Stomach smooth muscle (tissue), 2 donors: Measurements from ENCODE around the gene ACTN4.

ENCODE experiments used
- H3K27ac ChIP-seq: one replicate; pipeline ENCODE4 v1.7.0; 2013; ENCODE audit warnings: mild to moderate bottlenecking, low read length, inconsistent platforms
- H3K27me3 ChIP-seq, 2 donors: one replicate each; pipeline ENCODE4 v1.7.0; 2013; ENCODE audit warnings: low read length in 2 of 2; ENCODE audit not compliant: insufficient read depth in 2 of 2, control insufficient read depth in 1 of 2
- H3K36me3 ChIP-seq, 2 donors: one replicate each; pipeline ENCODE4 v1.7.0; 2013; ENCODE audit warnings: low read length in 2 of 2; ENCODE audit not compliant: control insufficient read depth in 2 of 2, insufficient read depth in 2 of 2
- H3K4me1 ChIP-seq: one replicate; pipeline ENCODE4 v1.7.0; 2013; ENCODE audit warnings: low read length; ENCODE audit not compliant: control insufficient read depth, insufficient read depth
- H3K4me3 ChIP-seq, 2 donors: one replicate each; pipeline ENCODE4 v1.7.0; 2013; ENCODE audit warnings: low read length in 2 of 2
- H3K9ac ChIP-seq, 2 donors: one replicate each; pipeline ENCODE4 v1.7.0; 2013; ENCODE audit warnings: low read length in 2 of 2, mild to moderate bottlenecking in 1 of 2
- H3K9me3 ChIP-seq, 2 donors: one replicate each; pipeline ENCODE4 v1.7.0; 2013; ENCODE audit warnings: low read length in 2 of 2; ENCODE audit not compliant: control insufficient read depth in 2 of 2
- donor health status: healthy.
- donor health status: Pancreatic carcinoma.

Gene ACTN4

GRCh38 chr19:38778733-38779132 is 131.3 kb downstream of the ACTN4 start:
- H3K4me1 ChIP-seq, result no peaks in the 10 kb centered on the region
- H3K27ac ChIP-seq, result no peak overlapping the region

DNA sequence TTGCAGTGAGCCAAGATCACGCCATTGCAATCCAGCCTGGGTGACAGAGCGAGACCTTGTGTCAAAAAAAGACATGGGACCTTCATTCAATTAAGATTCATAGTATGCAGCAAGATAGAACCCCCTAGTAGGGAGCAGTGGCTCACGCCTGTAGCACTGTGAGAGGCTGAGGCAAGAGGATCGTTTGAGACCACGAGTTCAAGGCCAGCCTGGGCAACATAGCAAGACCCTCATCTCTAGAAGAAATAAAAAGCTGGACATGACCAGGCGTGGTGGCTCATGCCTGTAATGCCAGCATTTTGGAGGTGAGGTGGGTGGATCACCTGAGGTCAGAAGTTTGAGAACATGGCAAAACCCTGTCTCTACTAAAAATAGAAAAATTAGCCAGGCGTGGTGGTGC is 133.0 kb downstream of the ACTN4 start:
- Histone ChIP-seq H3K9me3 (no peaks in the 10 kb centered on the region), H3K4me1 (no peaks in the 10 kb centered on the region), H3K4me3 (no peak overlapping the region), H3K27ac (no peak overlapping the region), H3K9ac (no peak overlapping the region), H3K27me3 (peaks cover 0 to 4% of the 10 kb centered on the region in 2 donors), H3K36me3 (no peaks in the 10 kb centered on the region)

More at GRCh38 chr19:38778733-38779132, 131.3 kb downstream of the ACTN4 start:
- Histone ChIP-seq H3K36me3 (no peaks in the 10 kb centered on the region), H3K27me3 (peaks cover 0 to 4% of the 10 kb centered on the region in 2 donors), H3K4me3 (no peak overlapping the region), H3K9ac (no peak overlapping the region), H3K9me3 (no peaks in the 10 kb centered on the region)

DNA sequence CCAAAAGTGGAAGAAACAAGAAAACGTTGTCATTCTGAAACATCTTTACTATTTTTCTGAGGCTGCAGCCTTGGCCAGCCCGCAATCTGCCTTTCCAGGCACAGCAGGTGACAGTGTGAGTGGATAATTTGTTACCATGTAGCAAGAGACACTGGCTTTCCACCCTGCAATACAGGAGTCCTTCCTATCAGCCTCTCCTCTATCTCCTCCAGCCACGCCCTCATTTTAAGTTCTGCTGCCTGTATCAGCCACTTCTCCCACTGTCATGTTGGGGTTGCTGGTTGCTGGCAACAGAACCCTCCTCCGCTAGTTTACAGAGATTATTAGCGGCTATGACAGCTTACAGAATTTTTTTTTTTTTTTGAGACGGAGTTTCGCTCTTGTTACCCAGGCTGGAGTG is 133.6 kb downstream of the ACTN4 start:
- Histone ChIP-seq H3K9me3 (no peaks in the 10 kb centered on the region), H3K9ac (no peak overlapping the region), H3K27ac (no peak overlapping the region), H3K27me3 (peaks cover 0 to 4% of the 10 kb centered on the region in 2 donors), H3K36me3 (no peaks in the 10 kb centered on the region), H3K4me1 (no peaks in the 10 kb centered on the region), H3K4me3 (no peak overlapping the region)
